AG04450 (cell line): ENCODE results near the gene MAPK13. TPM values are rescaled to one million over a fixed set of nuclear protein-coding genes. Genes with fewer than 3 reads are reported as not detected.

Experiments
- CTCF ChIA-PET: fragments of 300-600, 350-600 bp; formaldehyde crosslinking; extraction: SDS; loops from one replicate; lab custom pipeline; 2022; ENCODE audit warnings: antibody characterized with exemption, inconsistent platforms; lab: Charles Lee
- POLR2A ChIA-PET: fragments of 350-600 bp; formaldehyde crosslinking; extraction: SDS; loops from one replicate; lab custom pipeline; 2021; ENCODE audit warnings: antibody characterized with exemption, inconsistent platforms; lab: Yijun Ruan, JAX
- DNase-seq: peaks from one replicate; pipeline ENCODE4 v3.0.0-alpha.2; 2011; ENCODE audit warnings: low read depth, low spot score
- H3K27ac ChIP-seq: one replicate; pipeline ENCODE4 v1.5.1; 2012; ENCODE audit warnings: low read depth, low read length, control low read depth
- H3K27me3 ChIP-seq: one replicate; pipeline ENCODE4 v1.6.0; 2012; ENCODE audit warnings: low read length; ENCODE audit not compliant: control insufficient read depth, insufficient read depth
- H3K4me3 ChIP-seq: 2 replicates; pipeline ENCODE4 v1.5.1; 2011; ENCODE audit warnings: mild to moderate bottlenecking, low read depth, low read length, control low read depth
- H3K9me3 ChIP-seq: 2 replicates; pipeline ENCODE4 v1.5.1; 2012; ENCODE audit warnings: low read length; ENCODE audit not compliant: control insufficient read depth, insufficient read depth
- CTCF ChIP-seq: IDR thresholded peaks from 2 replicates; pipeline ENCODE4 v1.5.1; 2011; ENCODE audit warnings: low read depth, low read length, control low read depth, inconsistent platforms
- polyA plus RNA-seq: library from polyadenylated mRNA; depleted of rRNA; stranded (reverse); fragments of >200 nt; gene quantifications from 2 replicates; pipeline ENCODE4 v1.2.3, GENCODE V29; 2011; rRNA removed

MAPK13 gene
- polyA plus RNA-seq, 1 experiment = 3.8 TPM

DNA sequence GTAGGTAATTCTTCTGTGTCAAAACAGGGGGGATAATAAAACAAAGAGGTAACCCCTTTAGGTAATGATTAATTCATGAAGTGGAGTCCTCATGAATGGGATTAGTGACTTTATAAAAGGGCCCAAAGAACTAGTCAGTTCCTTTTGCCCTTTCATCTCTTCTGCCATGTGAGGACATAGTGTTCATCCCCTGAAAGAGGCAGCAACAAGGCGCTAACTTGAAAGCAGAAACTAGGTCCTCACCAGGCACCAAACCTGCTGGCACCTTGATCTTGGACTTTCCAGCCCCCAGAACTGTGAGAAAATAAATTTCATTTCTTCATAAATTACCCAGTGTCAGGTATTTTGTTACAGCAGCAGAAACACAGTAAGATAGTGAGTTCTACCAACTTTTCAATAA is 49.8 kb downstream of the MAPK13 start:
- CTCF ChIA-PET = no interaction called here
- H3K9me3 ChIP-seq = peaks cover 4% of the 10 kb centered on the region; the same call in 1 of the 2 replicates
- H3K27ac ChIP-seq = no peak overlapping the region
- no peak for TF ChIP-seq CTCF
- POLR2A ChIA-PET = no interaction called here
- no peak overlapping the region for H3K4me3 ChIP-seq
- peaks cover 7% of the 10 kb centered on the region for H3K27me3 ChIP-seq
- DNase-seq = no peak

GRCh38 chr6:36184311-36184710 is 54.0 kb downstream of the MAPK13 start:
- CTCF ChIA-PET = no interaction called here
- no peak for TF ChIP-seq CTCF
- H3K27me3 ChIP-seq = peaks cover 4% of the 10 kb centered on the region
- no peak for DNase-seq
- POLR2A ChIA-PET = no interaction called here
- H3K27ac ChIP-seq = no peak overlapping the region
- H3K9me3 ChIP-seq = no peaks in the 10 kb centered on the region
- H3K4me3 ChIP-seq = no peak overlapping the region

DNA sequence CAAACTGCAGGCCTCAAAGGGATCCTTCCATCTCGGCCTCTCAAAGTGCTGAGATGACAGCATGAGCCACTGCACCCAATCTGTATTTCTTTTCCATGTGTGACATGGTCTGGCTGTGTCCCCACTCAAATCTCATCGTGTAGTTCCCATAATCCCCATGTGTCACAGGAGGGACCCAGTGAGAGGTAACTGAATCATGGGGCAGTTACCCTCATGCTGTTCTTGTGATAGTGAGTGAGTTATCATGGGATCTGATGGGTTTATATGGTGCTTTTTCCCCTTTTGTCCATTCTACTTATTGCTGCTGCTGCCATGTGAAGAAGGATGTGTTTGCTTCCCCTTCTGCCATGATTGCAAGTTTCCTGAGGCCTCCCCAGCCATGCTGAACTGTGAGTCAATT is 55.9 kb downstream of the MAPK13 start:
- ChIA-PET CTCF (no interaction called here), POLR2A (no interaction called here)
- no peak for DNase-seq
- Histone ChIP-seq H3K27ac (no peak overlapping the region), H3K27me3 (peaks cover 4% of the 10 kb centered on the region), H3K4me3 (no peak overlapping the region), H3K9me3 (no peaks in the 10 kb centered on the region)
- no peak for TF ChIP-seq CTCF

DNA sequence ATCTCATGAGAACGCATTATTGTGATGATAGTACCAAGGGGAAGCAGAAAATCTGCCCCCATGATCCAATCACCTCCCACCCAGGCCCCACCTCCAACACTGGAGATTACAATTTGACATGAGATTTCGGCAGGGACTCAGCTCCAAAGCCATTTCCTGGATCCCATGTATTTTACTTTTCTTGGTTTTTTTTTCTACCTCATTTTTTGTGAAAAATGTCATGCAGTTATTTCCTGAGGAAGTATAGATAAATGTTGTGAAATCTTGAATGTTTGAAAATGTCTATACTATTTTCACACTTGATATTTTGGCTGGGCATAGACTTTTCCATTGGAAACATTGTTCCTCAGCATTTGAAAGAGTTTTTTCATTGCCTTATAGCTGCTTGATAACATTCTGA is 57.1 kb downstream of the MAPK13 start:
- DNase-seq = no peak
- peaks cover under 1% of the 10 kb centered on the region for H3K27me3 ChIP-seq
- TF ChIP-seq CTCF = no peak
- no peak overlapping the region for H3K27ac ChIP-seq
- ChIA-PET CTCF (no interaction called here), POLR2A (no interaction called here)
- no peak overlapping the region for H3K4me3 ChIP-seq
- no peaks in the 10 kb centered on the region for H3K9me3 ChIP-seq

Other genes with a start within 250 kb of the MAPK13 start
- 27.8 and 41.6 TPM in 2 replicates for gene SRPK1, start 209.4 kb upstream of the MAPK13 start, polyA plus RNA-seq
- gene SLC26A8, start 105.9 kb upstream of the MAPK13 start, polyA plus RNA-seq = not detected in 2 replicates
- gene MAPK14, start 102.7 kb upstream of the MAPK13 start, polyA plus RNA-seq = 50.2 and 55.7 TPM in 2 replicates
- gene BRPF3, start 66.2 kb downstream of the MAPK13 start, polyA plus RNA-seq = 13.9 and 15.5 TPM in 2 replicates
- not detected in 2 replicates for gene PNPLA1, start 139.5 kb downstream of the MAPK13 start, polyA plus RNA-seq
- gene BNIP5, start 206.4 kb downstream of the MAPK13 start, polyA plus RNA-seq = not detected in 2 replicates